CD14-positive monocyte (primary cell): Measurements from ENCODE around the gene TSHZ2. TPM values are rescaled to one million over a fixed set of nuclear protein-coding genes. Genes with fewer than 3 reads are reported as not detected.

Experiments used
- DNase-seq, 3 donors: peaks; one replicate each; pipeline ENCODE4 v3.0.0-alpha.2; 2011 to 2022
- H2AFZ ChIP-seq: 2 replicates; pipeline ENCODE4 v1.6.0; 2012; ENCODE audit warnings: mild to moderate bottlenecking, low read depth, low read length, inconsistent platforms; ENCODE audit not compliant: insufficient read depth, poor library complexity, severe bottlenecking
- H3K27ac ChIP-seq, 2 donors: 1 replicate in 1 of 2; 2 replicates in 1 of 2; pipeline ENCODE4 v1.5.1; 2012 to 2013; ENCODE audit warnings: low read length in 2 of 2, control low read depth in 1 of 2, inconsistent platforms in 1 of 2, low read depth in 1 of 2, mild to moderate bottlenecking in 1 of 2
- H3K27me3 ChIP-seq, 2 donors: one replicate each; pipeline versions ENCODE4 v1.6.0 to v1.6.1; 2011 to 2013; ENCODE audit warnings: low read length in 2 of 2; ENCODE audit not compliant: control insufficient read depth in 2 of 2, insufficient read depth in 2 of 2
- H3K36me3 ChIP-seq, 2 donors: replicated peaks in 1 of 2; 1 replicate in 1 of 2; 2 replicates in 1 of 2; pipeline versions ENCODE4 v1.5.1 to v1.6.1; 2012 to 2013; ENCODE audit warnings: low read length in 2 of 2, control low read depth in 1 of 2, inconsistent platforms in 1 of 2, mild to moderate bottlenecking in 1 of 2; ENCODE audit not compliant: insufficient read depth in 2 of 2, control insufficient read depth in 1 of 2
- H3K4me1 ChIP-seq, 2 donors: 1 replicate in 1 of 2; 2 replicates in 1 of 2; pipeline versions ENCODE4 v1.5.1 to v1.6.1; 2012 to 2013; ENCODE audit warnings: low read length in 2 of 2, control low read depth in 1 of 2, inconsistent platforms in 1 of 2, mild to moderate bottlenecking in 1 of 2, moderate library complexity in 1 of 2; ENCODE audit not compliant: insufficient read depth in 2 of 2, control insufficient read depth in 1 of 2
- H3K4me2 ChIP-seq: replicated peaks from 2 replicates; pipeline ENCODE3; 2012; ENCODE audit warnings: low read length, moderate library complexity, mild to moderate bottlenecking; ENCODE audit not compliant: poor library complexity, severe bottlenecking; ENCODE audit errors: extremely low read depth
- H3K4me3 ChIP-seq, 3 experiments: fragments of 200-600 bp in 1 of 3; sonication (generic) in 1 of 3; replicated peaks in 1 of 3; 1 replicate in 2 of 3; 2 replicates in 1 of 3; pipeline ENCODE4 v1.5.1; 2011 to 2013; ENCODE audit warnings: low read length in 3 of 3, mild to moderate bottlenecking in 3 of 3, control low read depth in 2 of 3, low read depth in 2 of 3, inconsistent platforms in 1 of 3, moderate library complexity in 1 of 3
- H3K79me2 ChIP-seq: 2 replicates; pipeline ENCODE4 v1.6.0; 2012; ENCODE audit warnings: mild to moderate bottlenecking, control low read depth, inconsistent platforms, low read length, moderate library complexity; ENCODE audit not compliant: insufficient read depth
- H3K9ac ChIP-seq: 2 replicates; pipeline ENCODE4 v1.6.0; 2017; ENCODE audit warnings: low read length, mild to moderate bottlenecking; ENCODE audit not compliant: insufficient read depth, poor library complexity, severe bottlenecking
- H3K9me3 ChIP-seq, 2 donors: replicated peaks in 1 of 2; 1 replicate in 1 of 2; 2 replicates in 1 of 2; pipeline versions ENCODE4 v1.5.1 to v1.6.1; 2012 to 2013; ENCODE audit warnings: low read length in 2 of 2, control low read depth in 1 of 2; ENCODE audit not compliant: control insufficient read depth in 1 of 2, insufficient read depth in 1 of 2
- H4K20me1 ChIP-seq: 2 replicates; pipeline ENCODE4 v1.6.0; 2012; ENCODE audit warnings: mild to moderate bottlenecking, low read length, control low read depth, moderate library complexity; ENCODE audit not compliant: insufficient read depth
- H3K27ac Mint-ChIP-seq, 7 donors: one replicate each; pipeline ENCODE4 v1.8.0; 2020; ENCODE audit warnings: mild to moderate bottlenecking in 7 of 7, mixed read lengths in 7 of 7, moderate library complexity in 6 of 7, inconsistent platforms in 2 of 7
- H3K27me3 Mint-ChIP-seq, 3 donors: one replicate each; pipeline ENCODE4 v1.8.0; 2021 to 2022; ENCODE audit warnings: low read depth in 3 of 3, mild to moderate bottlenecking in 3 of 3, mixed read lengths in 3 of 3, moderate library complexity in 3 of 3, inconsistent platforms in 1 of 3
- H3K36me3 Mint-ChIP-seq, 2 donors: one replicate each; pipeline ENCODE4 v1.8.0; 2020; ENCODE audit warnings: mixed read lengths in 2 of 2, inconsistent platforms in 1 of 2, mild to moderate bottlenecking in 1 of 2
- H3K4me1 Mint-ChIP-seq: one replicate; pipeline ENCODE4 v1.8.0; 2020; ENCODE audit warnings: mild to moderate bottlenecking, mixed read lengths
- H3K4me3 Mint-ChIP-seq, 2 donors: one replicate each; pipeline ENCODE4 v1.8.0; 2020; ENCODE audit warnings: mild to moderate bottlenecking in 2 of 2, mixed read lengths in 2 of 2, moderate library complexity in 1 of 2
- H3K9me3 Mint-ChIP-seq, 7 donors: one replicate each; pipeline ENCODE4 v1.8.0; 2020 to 2022; ENCODE audit warnings: mixed read lengths in 7 of 7, mild to moderate bottlenecking in 6 of 7, moderate library complexity in 6 of 7, inconsistent platforms in 2 of 7
- WGBS: methylation state at CpG from one replicate; pipeline ENCODE4 v1.1.5; 2013; ENCODE audit warnings: missing lambda C conversion rate; ENCODE audit not compliant: insufficient coverage; 5-methylcytosine and 5-hydroxymethylcytosine counted together
- intact Hi-C, 2 donors: fragments of 100-400 bp; cut with micrococcal nuclease; formaldehyde crosslinking; loops; one replicate each; pipeline versions ENCODE4 v1.15.0 to v1.15.1; 2023
- polyA plus RNA-seq, 3 donors: library from polyadenylated mRNA; depleted of rRNA in 1 of 3; unstranded in 2 of 3; stranded (reverse) in 1 of 3; fragments of 300-500 nt in 2 of 3; fragments of >200 nt in 1 of 3; fragmentation: Illumina TruSeq in 2 of 3; gene quantifications; 1 replicate in 2 of 3; 2 replicates in 1 of 3; pipeline ENCODE4 v1.2.3, GENCODE V29; 2012 to 2021
- TF ChIP-seq, protein P1 (sequence below): fragments of 200-600 bp; IDR thresholded peaks from one replicate; pipeline ENCODE4 v1.8.0; 2022; ENCODE audit warnings: antibody characterized with exemption, mild to moderate bottlenecking

TSHZ2 gene
- polyA plus RNA-seq, 3 donors: not detected

DNA sequence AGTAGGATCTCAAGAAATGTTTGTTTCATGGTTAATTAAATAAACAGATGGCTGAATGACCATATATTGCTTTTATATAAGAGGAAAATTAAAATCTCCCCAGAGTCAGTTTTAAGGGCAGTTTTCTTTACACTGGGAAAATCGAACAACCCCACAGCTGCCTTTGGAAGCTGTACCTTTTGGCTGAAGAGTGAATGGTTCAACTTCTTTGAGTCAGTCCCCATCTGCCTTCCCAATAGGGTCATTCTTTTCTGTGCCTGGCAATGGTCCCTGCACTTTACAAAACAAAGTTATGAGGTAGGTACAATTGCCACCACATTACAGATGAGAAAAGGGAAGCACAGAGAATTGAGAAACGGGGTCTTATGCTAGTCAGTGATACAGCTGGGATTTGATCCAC, 39.5 kb downstream of the TSHZ2 start:
- peaks cover 1 to 4% (median 3%) of the 10 kb centered on the region in 3 donors for H3K27me3 Mint-ChIP-seq
- no peaks in the 10 kb centered on the region for H3K27me3 ChIP-seq

GRCh38 chr20:53013183-53013582, 41.0 kb downstream of the TSHZ2 start:
- Mint-ChIP-seq H3K36me3 (no peaks in the 10 kb centered on the region), H3K9me3 (peaks cover 0 to 7% (median 5%) of the 10 kb centered on the region in 7 donors), H3K4me1 (no peaks in the 10 kb centered on the region), H3K4me3 (no peak overlapping the region), H3K27me3 (peaks cover 1 to 4% (median 4%) of the 10 kb centered on the region in 3 donors), H3K27ac (no peak overlapping the region)
- no peaks in the 10 kb centered on the region for H3K36me3 ChIP-seq
- H3K4me2 ChIP-seq: no peak overlapping the region
- H3K79me2 ChIP-seq: no peaks in the 10 kb centered on the region
- TF ChIP-seq, protein P1, sequence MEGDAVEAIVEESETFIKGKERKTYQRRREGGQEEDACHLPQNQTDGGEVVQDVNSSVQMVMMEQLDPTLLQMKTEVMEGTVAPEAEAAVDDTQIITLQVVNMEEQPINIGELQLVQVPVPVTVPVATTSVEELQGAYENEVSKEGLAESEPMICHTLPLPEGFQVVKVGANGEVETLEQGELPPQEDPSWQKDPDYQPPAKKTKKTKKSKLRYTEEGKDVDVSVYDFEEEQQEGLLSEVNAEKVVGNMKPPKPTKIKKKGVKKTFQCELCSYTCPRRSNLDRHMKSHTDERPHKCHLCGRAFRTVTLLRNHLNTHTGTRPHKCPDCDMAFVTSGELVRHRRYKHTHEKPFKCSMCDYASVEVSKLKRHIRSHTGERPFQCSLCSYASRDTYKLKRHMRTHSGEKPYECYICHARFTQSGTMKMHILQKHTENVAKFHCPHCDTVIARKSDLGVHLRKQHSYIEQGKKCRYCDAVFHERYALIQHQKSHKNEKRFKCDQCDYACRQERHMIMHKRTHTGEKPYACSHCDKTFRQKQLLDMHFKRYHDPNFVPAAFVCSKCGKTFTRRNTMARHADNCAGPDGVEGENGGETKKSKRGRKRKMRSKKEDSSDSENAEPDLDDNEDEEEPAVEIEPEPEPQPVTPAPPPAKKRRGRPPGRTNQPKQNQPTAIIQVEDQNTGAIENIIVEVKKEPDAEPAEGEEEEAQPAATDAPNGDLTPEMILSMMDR: no peak
- no peak overlapping the region for H3K9ac ChIP-seq
- WGBS: no CpG with 5 or more reads among the region's 2 CpGs
- no peaks in the 10 kb centered on the region for H3K4me1 ChIP-seq
- no peaks in the 10 kb centered on the region for H4K20me1 ChIP-seq
- no peak overlapping the region for H3K27ac ChIP-seq
- H2AFZ ChIP-seq: no peak overlapping the region
- no peak for DNase-seq
- H3K9me3 ChIP-seq: peaks cover 0 to 2% of the 10 kb centered on the region in 2 donors
- intact Hi-C loops: no loop called here
- no peak overlapping the region for H3K4me3 ChIP-seq
- H3K27me3 ChIP-seq: no peaks in the 10 kb centered on the region

More for the DNA sequence above, 39.5 kb downstream of the TSHZ2 start:
- Histone ChIP-seq H3K36me3 (no peaks in the 10 kb centered on the region), H3K4me1 (no peaks in the 10 kb centered on the region), H4K20me1 (no peaks in the 10 kb centered on the region), H2AFZ (no peak overlapping the region), H3K4me3 (no peak overlapping the region), H3K79me2 (no peaks in the 10 kb centered on the region), H3K9me3 (peaks cover 0 to 2% of the 10 kb centered on the region in 2 donors), H3K9ac (no peak overlapping the region), H3K4me2 (no peak overlapping the region), H3K27ac (no peak overlapping the region)
- Mint-ChIP-seq H3K27ac (no peak overlapping the region), H3K36me3 (no peaks in the 10 kb centered on the region), H3K4me3 (no peak overlapping the region), H3K9me3 (peaks cover 0 to 7% (median 5%) of the 10 kb centered on the region in 7 donors), H3K4me1 (no peaks in the 10 kb centered on the region)
- intact Hi-C loops: no loop called here
- WGBS: no CpG with 5 or more reads among the region's 2 CpGs
- TF ChIP-seq, protein P1: no peak
- DNase-seq: no peak
